H54 (cell line): ENCODE results near the gene ZBTB42.

Experiments
- DNase-seq: peaks from one replicate; pipeline ENCODE4 v3.0.0; 2011; ENCODE audit warnings: low spot score, mixed read lengths; ENCODE audit not compliant: insufficient read length
- FAIRE-seq: peaks from 3 replicates; lab custom pipeline; 2011; peaks lifted over from hg19 to GRCh38; lab: Jason Lieb, UNC
- POLR2A ChIP-seq: IDR thresholded peaks from 2 replicates; pipeline ENCODE4 v1.6.1; 2011; ENCODE audit warnings: low read depth, mild to moderate bottlenecking, low read length

Gene ZBTB42

GRCh38 chr14:104782086-104782807, 18.7 kb upstream of the ZBTB42 start:
- no peak for FAIRE-seq
- TF ChIP-seq POLR2A, result no peak

GRCh38 chr14:104782808-104783139, 18.1 kb upstream of the ZBTB42 start:
- DNase-seq, result no peak
- TF ChIP-seq POLR2A, result no peak
- no peak for FAIRE-seq

More at GRCh38 chr14:104782086-104782807, 18.7 kb upstream of the ZBTB42 start:
- no peak for DNase-seq

GRCh38 chr14:104783484-104784217, 17.2 kb upstream of the ZBTB42 start:
- no peak for DNase-seq
- FAIRE-seq, result no peak
- TF ChIP-seq POLR2A, result no peak

GRCh38 chr14:104784218-104784568, 16.7 kb upstream of the ZBTB42 start:
- TF ChIP-seq POLR2A, result no peak
- FAIRE-seq (no peak), DNase-seq (no peak)

- DNase-seq (no peak), FAIRE-seq (no peak)
- no peak for TF ChIP-seq POLR2A
These were observed 15.8 kb upstream of the ZBTB42 start for GRCh38 chr14:104784846-104785707.

- no peak for DNase-seq
- FAIRE-seq, result no peak
- TF ChIP-seq POLR2A, result no peak
These were observed 15.2 kb upstream of the ZBTB42 start for GRCh38 chr14:104785708-104786080.

- DNase-seq, result no peak
- no peak for FAIRE-seq
- no peak for TF ChIP-seq POLR2A
These were observed 14.8 kb upstream of the ZBTB42 start for GRCh38 chr14:104786091-104786586.

- FAIRE-seq, result no peak
- DNase-seq, result no peak
- TF ChIP-seq POLR2A, result no peak
These were observed 13.9 kb upstream of the ZBTB42 start for GRCh38 chr14:104786726-104787675.

GRCh38 chr14:104787736-104788135, 13.2 kb upstream of the ZBTB42 start:
- no peak for FAIRE-seq
- no peak for DNase-seq
- no peak for TF ChIP-seq POLR2A

GRCh38 chr14:104788161-104788818, 12.6 kb upstream of the ZBTB42 start:
- TF ChIP-seq POLR2A, result no peak
- DNase-seq, result no peak
- no peak for FAIRE-seq

GRCh38 chr14:104788873-104789663, 11.8 kb upstream of the ZBTB42 start:
- no peak for DNase-seq
- no peak for TF ChIP-seq POLR2A
- FAIRE-seq, result no peak
